SIG-M5 treated with dmso at 0.1 percent for 504 hours (cell line): Measurements from ENCODE around the gene PARVB.

ENCODE experiments used
- DNase-seq: peaks from one replicate; lab custom pipeline; 2025; ENCODE audit not compliant: unreplicated experiment; lab: John Stamatoyannopoulos, UW

The PARVB gene

GRCh38 chr22:44180706-44181032 lies 156.6 kb downstream of the PARVB start, which contains the start of gene PARVG:
PARVG (plus strand) TSS chr22:44180925; CDS start chr22:44183330, 2,405 bp downstream.
- DNase-seq, result peak; percentile 73

- peak; percentile 84 for DNase-seq
Observed at GRCh38 chr22:44181033-44181911, 157.2 kb downstream of the PARVB start.

DNA sequence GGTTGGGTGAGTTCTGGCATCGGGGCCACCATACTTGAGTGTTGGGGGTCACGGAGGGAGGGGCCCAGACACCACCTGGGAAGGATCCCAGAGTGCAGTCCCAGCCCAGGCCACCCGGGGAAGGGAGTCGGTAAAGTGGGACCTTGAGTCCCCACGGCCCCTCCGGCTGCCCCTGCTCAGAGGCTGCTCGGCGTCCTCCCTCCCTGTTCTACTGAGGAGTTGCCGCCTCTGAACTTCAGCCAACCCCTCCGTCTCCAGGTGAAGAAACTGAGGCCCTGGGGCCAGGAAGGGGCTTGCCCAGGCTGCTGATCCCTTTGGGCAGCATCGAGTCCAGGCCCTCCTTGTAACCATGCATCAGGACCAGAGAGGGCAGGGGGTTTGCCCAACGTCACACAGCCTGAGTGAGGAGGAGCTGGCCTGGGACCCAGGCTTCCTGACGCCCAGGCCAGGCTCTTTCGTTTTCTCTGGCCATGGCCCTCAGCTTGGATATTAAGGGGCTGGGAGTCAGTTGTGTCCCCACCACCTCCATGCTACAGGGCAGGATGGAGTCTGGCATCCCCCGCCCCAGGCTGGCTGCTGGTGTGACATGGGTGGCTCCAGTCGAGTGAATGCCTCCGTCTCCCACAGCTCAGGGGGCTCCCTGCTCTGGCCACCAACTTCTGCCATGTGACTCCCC lies 157.9 kb downstream of the PARVB start:
- DNase-seq, result no peak

DNA sequence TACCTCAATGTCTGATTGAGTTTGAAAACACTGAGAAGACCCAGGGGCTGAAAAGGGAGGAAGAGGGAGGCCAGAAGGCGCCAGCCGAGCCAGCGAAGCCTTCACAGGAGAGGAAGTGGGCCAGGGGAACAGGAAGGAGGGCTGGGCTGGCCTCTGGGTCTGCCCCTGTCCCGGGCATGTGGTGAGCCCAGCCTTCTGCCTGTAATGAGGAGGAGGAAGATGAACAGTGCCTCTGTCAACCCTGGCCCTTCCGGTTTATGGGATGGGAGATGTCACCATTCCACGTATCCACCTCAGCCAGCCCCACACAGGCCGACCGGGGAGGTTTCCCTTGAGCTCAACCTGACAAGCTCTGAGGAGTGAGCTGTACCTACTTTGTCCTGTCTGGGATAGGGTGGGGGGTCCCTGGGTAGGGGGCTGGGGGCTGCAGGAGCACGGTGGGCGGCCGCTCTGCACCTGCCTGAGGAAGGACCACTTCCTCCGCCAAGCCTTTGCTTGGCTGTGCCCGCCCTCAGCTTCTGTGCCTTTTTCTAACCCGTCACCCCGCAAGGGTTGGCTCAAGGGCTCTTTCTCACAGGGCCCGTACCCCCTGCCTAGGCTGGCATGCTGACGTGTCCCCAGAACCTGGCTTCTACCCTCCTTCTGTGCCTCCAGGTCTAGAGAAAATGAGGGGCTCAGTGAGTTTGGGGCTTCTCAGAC lies 158.6 kb downstream of the PARVB start:
- peak; percentile 85 for DNase-seq

DNA sequence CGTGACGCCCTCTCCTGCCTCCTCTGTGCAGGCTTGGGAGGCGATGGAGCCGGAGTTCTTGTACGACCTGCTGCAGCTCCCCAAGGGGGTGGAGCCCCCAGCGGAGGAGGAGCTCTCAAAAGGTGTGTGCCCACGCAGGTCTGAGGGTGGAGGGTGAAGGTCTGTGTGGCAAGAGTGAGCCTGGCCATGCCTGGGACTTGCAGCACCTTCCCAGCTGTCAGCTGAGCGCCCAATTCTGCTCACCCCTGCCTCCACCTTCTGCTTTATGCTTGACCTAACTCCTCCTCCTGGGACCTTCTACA lies 159.1 kb downstream of the PARVB start:
- no peak for DNase-seq

GRCh38 chr22:44184006-44184405 lies 159.9 kb downstream of the PARVB start:
- DNase-seq, result no peak

GRCh38 chr22:44185237-44186120 lies 161.4 kb downstream of the PARVB start:
- DNase-seq, result no peak

DNA sequence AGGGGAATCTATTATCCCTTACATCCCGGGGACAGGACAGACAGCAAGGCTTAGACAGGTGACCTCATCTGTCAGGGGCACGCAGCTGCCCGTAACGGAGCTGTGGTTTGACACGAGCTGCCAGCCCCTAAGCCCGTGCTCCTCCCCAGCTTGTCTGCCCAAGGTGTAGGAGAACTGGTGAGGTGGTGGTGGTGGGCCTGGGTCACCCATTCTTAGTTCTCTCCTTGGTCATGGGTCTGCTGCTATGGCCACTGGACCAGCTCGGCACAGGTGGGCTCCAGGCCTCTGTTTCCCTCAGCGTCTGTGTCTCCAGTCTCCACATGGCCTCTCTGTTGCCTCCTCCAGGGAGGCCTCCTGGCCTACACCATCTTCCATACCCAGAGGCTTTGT lies 162.0 kb downstream of the PARVB start:
- DNase-seq, result no peak

DNA sequence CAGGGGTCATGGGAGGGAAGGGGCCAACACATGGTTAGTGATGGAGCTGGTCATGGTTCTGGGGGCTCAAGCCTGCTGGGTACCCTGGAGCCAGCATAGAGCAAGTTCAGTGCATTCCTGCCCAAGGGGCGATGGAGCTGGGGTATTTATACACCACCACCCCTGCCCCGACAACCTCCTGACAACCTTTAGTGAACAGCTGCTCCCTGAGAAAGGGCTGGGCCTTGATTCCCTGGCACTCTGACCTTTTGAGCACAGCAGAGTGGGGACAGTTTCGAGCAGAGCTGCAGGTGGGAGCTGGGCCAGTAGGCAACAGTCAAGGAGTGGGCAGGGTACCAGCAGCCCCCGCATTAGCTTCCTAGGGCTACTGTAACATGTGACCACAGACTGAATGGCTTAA lies 162.6 kb downstream of the PARVB start:
- DNase-seq, result no peak

DNA sequence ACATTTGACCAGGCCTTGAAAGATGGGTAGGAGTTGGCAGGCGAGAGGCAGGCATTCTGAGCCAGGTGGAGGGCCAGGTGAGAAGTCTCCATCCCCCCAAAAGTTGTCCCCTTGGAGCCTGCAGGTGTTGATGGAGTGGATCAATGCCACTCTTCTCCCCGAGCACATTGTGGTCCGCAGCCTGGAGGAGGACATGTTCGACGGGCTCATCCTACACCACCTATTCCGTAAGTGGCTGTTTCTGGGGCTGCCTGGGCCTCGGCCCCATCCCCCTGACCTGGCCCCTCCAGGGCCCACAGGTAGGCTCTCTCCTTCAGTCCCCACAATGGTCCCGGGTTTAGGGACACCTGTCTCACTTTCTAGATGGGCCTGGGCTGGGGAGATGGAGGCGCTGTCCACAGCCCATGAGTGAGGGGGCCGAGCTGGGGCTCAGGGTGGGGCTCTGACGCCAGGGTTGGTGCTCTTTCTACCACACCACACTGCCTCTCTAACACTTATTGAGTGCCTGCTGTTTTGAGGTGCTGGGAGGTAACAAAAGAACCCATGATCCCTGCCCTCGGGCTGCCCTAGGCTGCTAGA lies 163.6 kb downstream of the PARVB start:
- DNase-seq, result no peak

DNA sequence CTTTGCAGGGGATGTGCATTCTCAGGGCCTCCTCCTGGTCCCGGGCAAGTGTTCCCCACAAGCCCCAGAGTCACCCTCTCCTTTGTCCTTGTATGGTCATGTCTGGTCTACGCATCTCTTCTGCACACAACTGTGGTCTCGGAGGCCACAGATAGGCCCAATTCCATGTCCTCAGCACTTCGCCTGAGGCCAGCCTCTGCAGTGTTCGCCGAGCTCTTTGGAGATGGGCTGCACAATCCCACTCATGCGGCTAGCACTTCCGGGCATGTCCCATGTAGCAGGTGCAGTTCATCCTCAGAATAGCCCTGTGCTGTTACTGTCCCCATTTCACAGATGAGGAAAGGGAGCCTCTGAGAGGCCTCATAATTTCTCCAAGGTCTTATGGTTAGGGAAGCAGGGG lies 164.2 kb downstream of the PARVB start:
- DNase-seq, result no peak

DNA sequence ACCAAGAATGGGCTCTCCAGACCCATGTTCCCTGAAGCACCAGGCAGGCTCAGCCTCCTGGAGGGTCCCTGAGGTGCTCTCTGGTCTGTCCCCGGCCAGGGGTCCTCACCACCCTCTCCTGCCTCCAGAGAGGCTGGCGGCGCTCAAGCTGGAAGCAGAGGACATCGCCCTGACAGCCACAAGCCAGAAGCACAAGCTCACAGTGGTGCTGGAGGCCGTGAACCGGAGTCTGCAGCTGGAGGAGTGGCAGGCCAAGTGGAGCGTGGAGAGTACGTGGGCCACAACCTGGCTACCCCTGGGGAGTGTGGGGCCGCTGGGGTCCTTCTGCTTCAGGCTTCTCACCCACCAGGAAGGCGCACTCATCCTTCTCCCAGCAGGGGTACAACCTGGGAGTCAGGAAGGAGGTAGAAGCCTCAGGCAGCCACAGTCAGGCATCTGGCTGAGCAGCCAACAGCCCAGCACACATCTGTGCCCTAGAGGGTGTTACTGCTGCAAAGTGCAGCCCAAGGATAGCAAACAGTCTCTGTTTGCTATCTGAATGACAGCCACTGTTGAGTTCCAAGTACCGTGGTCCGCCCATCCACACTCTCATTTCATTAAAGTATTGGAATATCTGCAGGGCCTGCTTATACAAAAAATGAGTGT lies 165.0 kb downstream of the PARVB start:
- no peak for DNase-seq

GRCh38 chr22:44190381-44190976 lies 166.4 kb downstream of the PARVB start:
- DNase-seq, result no peak

DNA sequence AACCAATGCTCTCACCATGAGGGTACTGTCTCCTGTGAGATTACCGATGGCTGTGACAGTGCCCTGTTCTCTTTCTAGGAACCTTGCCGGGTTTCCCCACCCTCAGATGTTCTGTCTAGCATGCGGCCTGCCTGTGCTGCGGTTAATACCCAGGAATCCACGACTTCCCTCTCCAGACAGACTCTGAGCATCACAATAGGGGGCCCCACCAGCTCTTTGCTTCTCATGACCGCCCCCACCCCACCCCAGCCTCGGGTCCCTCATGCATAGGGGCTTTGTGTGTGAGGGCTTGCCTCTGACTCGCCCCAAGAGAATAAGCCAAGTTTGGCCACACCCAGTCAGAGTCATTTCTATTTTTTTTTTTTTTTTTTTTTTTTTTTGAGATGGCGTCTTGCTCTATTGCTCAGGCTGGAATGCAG lies 166.9 kb downstream of the PARVB start:
- DNase-seq, result no peak

DNA sequence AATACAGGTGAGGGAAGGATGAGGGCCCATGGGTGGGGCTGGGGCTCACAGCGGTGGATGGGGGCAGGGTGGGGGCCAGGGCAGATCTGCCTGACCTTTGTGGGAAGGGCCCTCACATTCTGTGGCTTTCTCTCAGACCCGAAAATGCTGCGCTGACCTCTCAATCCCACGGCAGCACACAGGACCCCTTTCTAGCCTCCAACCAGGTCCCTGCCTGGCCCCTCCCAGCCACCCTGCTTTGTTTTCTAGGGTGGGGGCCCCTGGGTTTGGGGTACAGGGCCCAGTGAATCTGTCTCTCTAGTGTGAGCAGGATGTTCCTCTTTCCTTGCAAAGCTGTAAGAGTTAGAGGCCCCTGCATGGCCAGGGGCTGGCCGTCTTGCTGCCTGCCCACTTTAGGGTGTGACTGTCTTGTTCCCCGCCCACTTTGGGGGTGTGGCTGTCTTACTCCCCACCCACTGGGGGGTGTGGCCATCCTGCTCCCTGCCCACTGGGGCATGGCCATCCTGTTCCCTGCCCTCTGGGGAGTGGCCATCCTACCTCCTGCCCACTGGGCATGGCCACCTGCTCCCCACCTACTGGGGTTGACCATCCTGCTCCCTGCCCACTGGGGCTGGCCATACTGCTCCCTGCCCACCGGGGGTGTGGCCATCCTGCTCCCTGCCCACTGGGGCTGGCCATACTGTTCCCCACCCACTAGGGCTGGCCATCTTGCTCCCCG lies 168.2 kb downstream of the PARVB start:
- DNase-seq, result peak; percentile 64

DNA sequence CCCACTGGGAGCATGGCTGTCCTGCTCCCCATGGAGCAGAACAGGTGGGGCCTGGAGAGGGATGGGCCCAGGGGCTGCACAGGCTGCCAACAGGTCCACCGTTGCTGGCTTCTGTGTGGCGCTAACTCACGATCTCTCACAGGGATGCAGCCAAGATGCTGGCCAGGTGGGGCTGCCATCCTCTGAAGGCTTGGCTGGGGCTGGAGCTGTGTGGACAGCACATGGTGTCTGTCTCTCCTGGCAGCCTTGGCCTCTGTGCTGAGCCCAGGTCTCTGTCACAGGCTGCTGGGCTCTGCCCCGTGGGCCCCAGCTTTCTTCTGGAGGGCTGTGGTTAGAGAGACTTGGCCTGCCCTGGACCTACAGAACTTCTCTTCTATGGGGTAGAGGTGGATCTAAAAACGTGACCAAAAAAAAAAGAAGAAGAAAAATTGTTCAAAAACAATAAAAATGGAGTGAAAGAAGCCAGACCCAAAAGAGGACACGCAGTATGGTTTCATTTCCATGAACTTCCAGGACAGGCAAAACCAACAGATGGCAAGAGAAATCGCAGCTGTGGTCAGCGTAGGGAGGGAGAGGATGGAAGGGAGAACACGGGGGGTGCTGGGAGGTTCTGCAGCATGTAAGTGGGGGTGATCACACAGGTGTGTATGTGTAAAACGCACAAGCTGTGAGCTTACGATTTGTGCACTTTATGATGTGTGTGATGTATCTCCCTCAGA lies 168.9 kb downstream of the PARVB start:
- DNase-seq, result no peak

DNA sequence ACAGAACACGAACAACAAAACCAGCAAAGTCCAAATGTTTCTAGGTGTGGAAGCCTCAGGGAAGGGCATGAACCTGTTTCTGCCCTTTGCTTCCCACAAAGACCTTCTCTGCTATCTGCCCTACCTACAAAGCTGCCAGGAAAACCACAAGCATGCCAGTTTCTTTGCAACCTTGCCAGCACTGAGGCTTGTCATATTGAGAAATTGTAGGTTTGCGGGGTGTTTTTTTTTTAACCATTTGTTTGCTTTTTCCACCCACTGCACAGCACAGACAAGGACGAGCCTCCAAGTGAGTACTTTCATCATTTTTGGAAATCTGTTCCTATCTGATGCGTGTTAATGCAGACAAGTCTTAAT lies 169.4 kb downstream of the PARVB start:
- DNase-seq, result no peak

DNA sequence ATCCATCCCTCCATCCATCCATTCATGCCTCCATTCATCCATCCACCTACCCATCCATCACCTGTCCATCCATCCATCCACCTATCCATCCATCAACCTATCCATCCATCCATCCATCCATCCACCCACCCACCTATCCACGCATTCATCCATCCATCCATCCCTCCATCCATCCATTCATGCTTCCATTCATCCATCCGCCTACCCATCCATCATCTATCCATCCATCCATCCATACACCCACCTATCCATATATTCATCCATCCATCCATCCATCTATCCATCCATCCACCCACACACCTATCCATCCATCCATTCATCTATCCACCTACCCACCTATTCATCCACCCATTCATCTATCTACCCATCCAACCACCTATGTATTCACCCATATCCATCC lies 170.5 kb downstream of the PARVB start:
- no peak for DNase-seq
